Ishikawa (cell line): Measurements from ENCODE around the gene TSPO2.

ENCODE experiments used
- CEBPB ChIP-seq: IDR thresholded peaks from 2 replicates; pipeline ENCODE4 v1.6.1; 2012
- CREB1 ChIP-seq: IDR thresholded peaks from 2 replicates; pipeline ENCODE4 v1.6.1; 2012; ENCODE audit warnings: low read depth
- EGR1 ChIP-seq: IDR thresholded peaks from 2 replicates; pipeline ENCODE4 v1.6.1; 2012
- EP300 ChIP-seq: IDR thresholded peaks from 2 replicates; pipeline ENCODE4 v1.6.1; 2012; ENCODE audit warnings: borderline replicate concordance
- FOXM1 ChIP-seq: IDR thresholded peaks from 2 replicates; pipeline ENCODE4 v1.6.1; 2012; ENCODE audit warnings: low read depth, borderline replicate concordance
- MAX ChIP-seq: IDR thresholded peaks from 2 replicates; pipeline ENCODE4 v1.6.1; 2012
- NFIC ChIP-seq: IDR thresholded peaks from 2 replicates; pipeline ENCODE4 v1.6.1; 2012
- RAD21 ChIP-seq: IDR thresholded peaks from 2 replicates; pipeline ENCODE4 v1.6.1; 2012; ENCODE audit warnings: low read depth
- REST ChIP-seq: IDR thresholded peaks from 2 replicates; pipeline ENCODE4 v1.6.1; 2012; ENCODE audit warnings: low read depth, mild to moderate bottlenecking
- TAF1 ChIP-seq: IDR thresholded peaks from 2 replicates; pipeline ENCODE4 v1.6.1; 2012; ENCODE audit warnings: low read depth, mild to moderate bottlenecking
- TCF12 ChIP-seq: IDR thresholded peaks from 2 replicates; pipeline ENCODE4 v1.6.1; 2012; ENCODE audit warnings: low read depth
- TEAD4 ChIP-seq: IDR thresholded peaks from 2 replicates; pipeline ENCODE4 v1.6.1; 2012
- USF1 ChIP-seq: IDR thresholded peaks from 2 replicates; pipeline ENCODE4 v1.6.1; 2012
- YY1 ChIP-seq: IDR thresholded peaks from 2 replicates; pipeline ENCODE4 v1.6.1; 2012; ENCODE audit warnings: low read depth
- ZBTB7A ChIP-seq: IDR thresholded peaks from 2 replicates; pipeline ENCODE4 v1.6.1; 2012; ENCODE audit warnings: low read depth

TSPO2 gene

GRCh38 chr6:41055149-41055548 lies 12.9 kb downstream of the TSPO2 start:
- no peak for TF ChIP-seq TCF12
- TF ChIP-seq YY1 = no peak
- TF ChIP-seq CEBPB = no peak
- TF ChIP-seq ZBTB7A = no peak
- no peak for TF ChIP-seq TEAD4
- no peak for TF ChIP-seq EP300
- TF ChIP-seq RAD21 = no peak
- no peak for TF ChIP-seq REST
- TF ChIP-seq FOXM1 = no peak

DNA sequence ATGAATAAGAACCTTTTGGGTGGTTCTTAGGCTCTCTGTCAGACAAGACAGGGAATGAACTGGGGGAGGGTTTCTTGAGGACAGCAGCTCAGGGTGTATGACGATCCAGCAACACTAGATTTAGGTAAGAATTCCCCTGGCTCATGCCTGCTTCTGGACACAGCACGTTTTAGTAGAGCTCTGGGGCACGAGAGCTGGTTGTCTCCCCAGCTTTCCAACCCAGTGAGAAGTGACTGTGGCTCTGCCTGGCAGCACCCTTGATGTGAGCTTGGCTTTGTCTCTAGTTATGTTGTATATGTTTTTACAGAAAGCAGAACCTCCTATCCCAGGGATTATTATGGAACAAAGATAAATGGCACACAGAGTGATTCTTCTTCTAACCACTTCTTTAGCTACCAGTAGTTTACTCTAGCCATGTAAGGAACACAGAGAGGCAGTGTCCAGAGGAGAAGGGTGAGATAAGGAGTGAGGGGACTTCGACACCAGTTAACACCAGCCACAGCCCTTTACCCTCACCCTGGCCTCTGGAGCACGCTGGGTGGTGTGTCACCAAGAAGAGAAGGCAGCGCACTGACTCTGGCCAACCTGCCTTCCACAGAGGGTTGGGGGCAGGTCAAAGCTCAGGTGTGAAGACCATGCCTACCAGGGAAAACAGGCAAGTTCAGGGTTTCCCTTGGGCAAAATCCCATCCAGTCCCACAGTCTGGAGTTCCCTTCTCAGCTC lies 14.7 kb downstream of the TSPO2 start:
- TF ChIP-seq TCF12 (no peak), CREB1 (no peak), RAD21 (no peak), TAF1 (no peak), YY1 (no peak), REST (no peak)

DNA sequence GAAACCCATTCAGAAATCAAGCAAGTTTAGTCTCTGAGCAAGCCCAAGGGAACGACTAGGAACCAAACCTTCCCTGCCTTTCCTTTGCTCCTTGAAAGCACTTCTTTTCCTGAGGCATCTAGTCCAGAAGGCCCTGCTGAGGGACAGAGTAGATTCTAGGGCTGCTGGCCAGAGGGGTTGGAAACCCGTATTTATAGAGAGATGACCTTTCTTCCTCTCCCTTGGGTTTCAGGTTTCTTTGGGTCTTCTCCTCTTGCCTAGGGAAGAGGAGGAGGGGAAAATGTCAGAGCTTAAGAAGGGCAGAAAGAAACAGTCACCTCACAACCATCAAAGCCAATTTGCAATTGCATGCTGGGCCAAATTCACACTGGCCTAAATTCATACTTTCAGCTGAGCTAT lies 16.5 kb downstream of the TSPO2 start:
- TF ChIP-seq REST (no peak), MAX (no peak), USF1 (no peak), CREB1 (no peak), CEBPB (no peak), TAF1 (no peak), EP300 (no peak), FOXM1 (no peak), ZBTB7A (no peak)

GRCh38 chr6:41059556-41059955 lies 17.3 kb downstream of the TSPO2 start:
- TF ChIP-seq ZBTB7A (no peak), RAD21 (no peak), FOXM1 (no peak), NFIC (no peak), TEAD4 (no peak), CEBPB (no peak), CREB1 (no peak), YY1 (no peak), TAF1 (no peak), EP300 (no peak), TCF12 (no peak), MAX (no peak), USF1 (no peak), EGR1 (no peak)

- TF ChIP-seq CREB1 (no peak), NFIC (no peak), TAF1 (no peak), EGR1 (no peak), EP300 (no peak), ZBTB7A (no peak), RAD21 (no peak), USF1 (no peak), TCF12 (no peak), MAX (no peak), TEAD4 (no peak), FOXM1 (no peak), CEBPB (no peak), YY1 (no peak), REST (no peak)
Observed at GRCh38 chr6:41061196-41061726, 19.0 kb downstream of the TSPO2 start.
